HFFc6 (cell line): ENCODE results near the gene DENND5B. TPM values are rescaled to one million over a fixed set of nuclear protein-coding genes. Genes with fewer than 3 reads are reported as not detected.

Source experiments
- DNase-seq: peaks from one replicate; pipeline ENCODE4 v3.0.0-alpha.2; 2018
- H3K27ac Mint-ChIP-seq: 2 replicates; pipeline ENCODE4 v1.8.0; 2020; ENCODE audit warnings: mild to moderate bottlenecking, mixed read lengths
- H3K27me3 Mint-ChIP-seq: 2 replicates; pipeline ENCODE4 v1.8.0; 2021; ENCODE audit warnings: mild to moderate bottlenecking, moderate library complexity, mixed read lengths; ENCODE audit not compliant: insufficient read depth
- H3K36me3 Mint-ChIP-seq: 2 replicates; pipeline ENCODE4 v1.8.0; 2021; ENCODE audit warnings: low read depth, mixed read lengths
- H3K4me1 Mint-ChIP-seq: 2 replicates; pipeline ENCODE4 v1.8.0; 2020; ENCODE audit warnings: low read depth, mixed read lengths
- H3K4me3 Mint-ChIP-seq: 2 replicates; pipeline ENCODE4 v1.8.0; 2020; ENCODE audit warnings: mild to moderate bottlenecking, moderate library complexity, mixed read lengths
- H3K9me3 Mint-ChIP-seq: 2 replicates; pipeline ENCODE4 v1.8.0; 2020; ENCODE audit warnings: mild to moderate bottlenecking, mixed read lengths
- CTCF ChIP-seq: fragments of 200-600 bp; sonication (generic); IDR thresholded peaks from 2 replicates; pipeline ENCODE4 v1.5.0; 2021; ENCODE audit warnings: antibody characterized with exemption, mild to moderate bottlenecking
- total RNA-seq, 6 experiments: library from RNA; stranded (reverse); fragmentation: NEBNext Ultra II Directional; extraction: Animal tissue kit (Norgen Biotek cat#: 25700); gene quantifications; 2 replicates in 1 of 6; 3 replicates in 5 of 6; pipeline ENCODE4 v1.2.3, GENCODE V29; 2021

The DENND5B gene
- total RNA-seq, 6 experiments from 2014 or later = 9.5 to 11.4 (median 10.1) TPM

GRCh38 chr12:31362115-31362758 lies 228.7 kb downstream of the DENND5B start:
- Mint-ChIP-seq H3K27ac (no peak overlapping the region), H3K9me3 (no peaks in the 10 kb centered on the region), H3K27me3 (peaks cover 8% of the 10 kb centered on the region), H3K4me1 (peaks cover 11% of the 10 kb centered on the region), H3K36me3 (no peaks in the 10 kb centered on the region), H3K4me3 (peak overlapping the region; percentile 40)
- DNase-seq = no peak
- no peak for TF ChIP-seq CTCF

DNA sequence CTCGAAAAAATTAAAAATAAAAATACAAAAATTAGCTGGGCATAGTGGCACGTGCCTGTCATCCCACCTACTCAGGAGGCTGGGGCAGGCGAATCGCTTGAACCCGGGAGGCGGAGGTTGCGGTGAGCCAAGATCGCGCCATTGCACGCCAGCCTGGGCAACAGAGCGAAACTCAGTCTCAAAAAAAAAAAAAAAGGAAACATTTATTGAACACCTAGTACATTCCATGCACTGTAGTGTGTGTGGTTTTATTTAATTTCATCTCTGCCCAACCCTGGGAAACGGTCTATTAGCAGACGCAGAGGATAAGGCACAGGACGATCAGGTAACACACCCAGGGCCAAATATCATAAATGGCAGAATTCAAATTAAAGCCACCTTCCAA lies 229.2 kb downstream of the DENND5B start:
- Mint-ChIP-seq H3K9me3 (no peaks in the 10 kb centered on the region), H3K36me3 (no peaks in the 10 kb centered on the region), H3K27ac (no peak overlapping the region), H3K4me3 (no peak overlapping the region), H3K27me3 (peaks cover 8% of the 10 kb centered on the region), H3K4me1 (peaks cover 11% of the 10 kb centered on the region)
- no peak for DNase-seq
- no peak for TF ChIP-seq CTCF

DNA sequence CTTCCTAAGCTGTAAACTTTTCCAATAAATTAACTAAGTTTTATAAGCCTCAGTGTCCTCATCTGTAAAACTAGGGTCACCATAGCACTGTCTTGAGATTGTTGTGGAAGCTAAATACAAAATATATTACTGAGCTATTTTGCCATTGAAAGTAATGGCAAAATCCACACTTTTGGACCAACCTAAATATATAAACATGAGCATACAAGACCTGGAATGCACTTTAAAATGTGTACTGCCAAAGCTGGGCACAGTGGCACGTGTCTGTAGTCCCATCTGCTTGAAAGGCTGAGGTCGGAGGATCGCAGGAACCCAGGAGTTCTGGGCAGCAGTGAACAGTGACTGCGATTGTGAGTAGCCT lies 235.2 kb downstream of the DENND5B start:
- H3K4me3 Mint-ChIP-seq = no peak overlapping the region
- TF ChIP-seq CTCF = no peak
- DNase-seq = no peak
- H3K36me3 Mint-ChIP-seq = no peaks in the 10 kb centered on the region
- H3K27me3 Mint-ChIP-seq = peaks cover 4% of the 10 kb centered on the region
- H3K4me1 Mint-ChIP-seq = peaks cover 6% of the 10 kb centered on the region; the same call in 1 of the 2 replicates
- H3K27ac Mint-ChIP-seq = no peak overlapping the region
- no peaks in the 10 kb centered on the region for H3K9me3 Mint-ChIP-seq

DNA sequence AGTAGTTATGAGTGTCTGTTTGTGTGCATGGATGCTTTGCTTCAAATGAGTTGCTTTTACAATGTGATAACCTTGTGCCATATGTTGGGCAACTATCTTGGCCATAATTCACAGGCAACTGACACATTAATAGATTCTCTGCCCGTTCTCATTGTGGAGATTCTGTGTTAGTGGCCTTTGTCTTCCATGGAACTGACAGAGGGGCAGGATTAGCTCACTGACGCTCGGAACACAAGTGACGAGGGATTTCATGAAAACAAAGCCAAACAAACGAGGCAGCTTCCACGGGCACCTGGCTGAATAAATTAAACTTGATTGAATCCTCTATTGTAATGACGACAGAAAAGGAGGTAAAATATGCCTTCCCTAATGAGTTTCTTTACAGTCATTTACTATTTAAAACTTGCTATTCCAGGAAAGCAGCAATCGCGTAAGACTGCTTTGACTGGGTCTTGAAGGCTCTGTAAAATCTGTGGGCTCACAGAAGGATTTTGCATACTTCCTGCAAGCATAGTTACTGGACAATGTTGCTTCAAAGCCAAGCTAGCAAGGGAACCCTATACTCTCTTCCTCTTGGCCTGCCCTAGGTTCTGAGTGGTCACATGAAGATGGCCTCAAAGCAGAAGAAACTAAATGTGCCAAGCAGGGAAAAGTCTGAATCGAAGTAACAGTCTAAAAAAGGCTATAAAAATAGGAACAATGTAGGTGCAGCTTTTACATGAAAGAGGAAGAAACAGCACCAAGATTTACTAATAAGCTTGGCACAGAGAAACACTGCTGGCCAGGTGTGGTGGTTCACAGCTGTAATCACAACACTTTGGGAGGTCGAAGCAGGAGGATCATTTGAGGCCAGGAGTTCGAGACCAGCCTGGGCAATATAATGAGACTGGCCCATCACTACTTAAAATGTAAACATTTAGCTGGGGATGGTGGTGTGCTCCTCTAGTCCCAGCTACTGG lies 236.9 kb downstream of the DENND5B start:
- no peak overlapping the region for H3K27ac Mint-ChIP-seq
- DNase-seq = no peak

DNA sequence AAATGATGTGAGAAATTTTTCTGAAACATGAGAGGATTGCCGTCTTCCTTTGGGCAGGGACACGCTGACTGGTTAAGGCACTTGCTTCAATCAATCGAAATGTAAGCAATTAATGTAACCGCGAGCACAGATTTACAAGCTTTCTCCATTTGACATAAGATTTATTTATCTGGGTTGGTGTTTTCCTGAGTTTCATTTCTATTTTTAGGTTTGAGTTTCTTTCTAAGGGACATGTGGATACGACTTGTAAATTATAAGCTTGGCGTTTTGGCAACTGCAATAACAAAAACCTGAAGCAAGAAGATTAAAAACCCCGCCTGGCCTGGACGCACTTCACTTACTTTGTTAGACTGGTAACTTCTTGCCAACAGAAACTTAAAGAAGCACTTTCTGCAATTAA lies 244.7 kb downstream of the DENND5B start:
- TF ChIP-seq CTCF = no peak
- Mint-ChIP-seq H3K27me3 (peaks cover 5% of the 10 kb centered on the region), H3K4me3 (no peak overlapping the region), H3K9me3 (no peaks in the 10 kb centered on the region), H3K27ac (no peak overlapping the region), H3K4me1 (no peaks in the 10 kb centered on the region), H3K36me3 (no peaks in the 10 kb centered on the region)
- no peak for DNase-seq

More for the DNA sequence above, 236.9 kb downstream of the DENND5B start:
- Mint-ChIP-seq H3K27me3 (peaks cover 6% of the 10 kb centered on the region), H3K36me3 (no peaks in the 10 kb centered on the region), H3K4me3 (peak overlapping the region; percentile 22; the same call in 1 of the 2 replicates), H3K4me1 (peaks cover 6% of the 10 kb centered on the region; the same call in 1 of the 2 replicates), H3K9me3 (no peaks in the 10 kb centered on the region)
- no peak for TF ChIP-seq CTCF
